ENCODE results near the gene AK5. TPM values are rescaled to one million over a fixed set of nuclear protein-coding genes. Genes with fewer than 3 reads are reported as not detected.

AK5 gene
- total and polyA plus RNA-seq, 2 donors (not counting 1 experiment from before 2014, with no cell fraction given), result 0.18 TPM; not detected in 1

GRCh38 chr1:77370161-77370560, 88.3 kb downstream of the AK5 start:
- H2AFZ ChIP-seq (ENCODE audit: insufficient read depth, low read depth, low read length, poor library complexity, severe bottlenecking), result no peak overlapping the region
- Mint-ChIP-seq H3K9me3 (ENCODE audit: insufficient read depth) (no peaks in the 10 kb centered on the region), H3K4me1 (no peaks in the 10 kb centered on the region), H3K27me3 (no peaks in the 10 kb centered on the region), H3K27ac (no peak overlapping the region), H3K4me3 (no peak overlapping the region)
- no peak for ATAC-seq (ENCODE audit: low read depth)
- H3K36me3 ChIP-seq (replicated peaks in 1 of 2; ENCODE audit: control extremely low read depth in 1 of 2, control insufficient read depth in 1 of 2, extremely low read depth in 1 of 2, insufficient read depth in 2 of 2, low read length in 1 of 2), result no peaks in the 10 kb centered on the region
- DNase-seq, result no peak
- intact Hi-C loops (cut with micrococcal nuclease), result no loop called here
- H3K79me2 ChIP-seq (ENCODE audit: control insufficient read depth, insufficient read depth, low read length), result no peaks in the 10 kb centered on the region
- H3K4me3 ChIP-seq (ENCODE audit: control extremely low read depth in 1 of 5, extremely low read depth in 1 of 5, insufficient read depth in 1 of 5, low read depth in 2 of 5, low read length in 4 of 5), result no peak overlapping the region
- no peaks in the 10 kb centered on the region for H4K20me1 ChIP-seq (ENCODE audit: control insufficient read depth, insufficient read depth, low read length, poor library complexity, severe bottlenecking)
- no peaks in the 10 kb centered on the region for H3K27me3 ChIP-seq (replicated peaks in 1 of 4; ENCODE audit: control extremely low read depth in 1 of 4, control insufficient read depth in 3 of 4, insufficient read depth in 4 of 4, low read length in 3 of 4)
- ChIA-PET CTCF (no interaction called here), POLR2A (no interaction called here)
- H3K9ac ChIP-seq (ENCODE audit: low read length), result no peak overlapping the region
- 61% methylated on average over 4 of the region's 4 CpGs for WGBS (ENCODE audit: insufficient coverage)
- H3K4me1 ChIP-seq (ENCODE audit: control insufficient read depth in 2 of 2, insufficient read depth in 2 of 2, low read length in 2 of 2), result no peaks in the 10 kb centered on the region
- no peak overlapping the region for H3K27ac ChIP-seq (ENCODE audit: low read length in 2 of 2)
- no peak for TF ChIP-seq CTCF (IDR thresholded peaks at IDR 0.05)
- no peak for TF ChIP-seq EZH2 (IDR thresholded peaks at IDR 0.05; ENCODE audit: borderline replicate concordance, insufficient read depth, low read depth, low read length, poor library complexity, severe bottlenecking)
- no peak overlapping the region for H3K4me2 ChIP-seq (replicated peaks; ENCODE audit: low read depth, low read length, poor library complexity, severe bottlenecking)
- H3K9me3 ChIP-seq (ENCODE audit: control extremely low read depth in 1 of 3, control insufficient read depth in 2 of 3, insufficient read depth in 1 of 3, low read length in 2 of 3), result no peaks in the 10 kb centered on the region

- no peaks in the 10 kb centered on the region for H3K9me3 Mint-ChIP-seq (ENCODE audit: insufficient read depth)
- H3K27me3 Mint-ChIP-seq, result no peaks in the 10 kb centered on the region
- ATAC-seq (ENCODE audit: low read depth), result no peak
- intact Hi-C loops (cut with micrococcal nuclease), result no loop called here
- no peak overlapping the region for H3K27ac Mint-ChIP-seq
- H3K4me1 ChIP-seq (ENCODE audit: control insufficient read depth in 2 of 2, insufficient read depth in 2 of 2, low read length in 2 of 2), result no peaks in the 10 kb centered on the region
- no peak overlapping the region for H3K27ac ChIP-seq (ENCODE audit: low read length in 2 of 2)
- H3K36me3 ChIP-seq (replicated peaks in 1 of 2; ENCODE audit: control extremely low read depth in 1 of 2, control insufficient read depth in 1 of 2, extremely low read depth in 1 of 2, insufficient read depth in 2 of 2, low read length in 1 of 2), result no peaks in the 10 kb centered on the region
- H3K4me1 Mint-ChIP-seq, result no peaks in the 10 kb centered on the region
- TF ChIP-seq CTCF (IDR thresholded peaks at IDR 0.05), result no peak
- no peak for TF ChIP-seq EZH2 (IDR thresholded peaks at IDR 0.05; ENCODE audit: borderline replicate concordance, insufficient read depth, low read depth, low read length, poor library complexity, severe bottlenecking)
- CTCF ChIA-PET, result no interaction called here
- no peak overlapping the region for H3K9ac ChIP-seq (ENCODE audit: low read length)
- 100% methylated on average over 1 of the region's 2 CpGs for WGBS (ENCODE audit: insufficient coverage)
- H2AFZ ChIP-seq (ENCODE audit: insufficient read depth, low read depth, low read length, poor library complexity, severe bottlenecking), result no peak overlapping the region
- H3K4me3 ChIP-seq (ENCODE audit: control extremely low read depth in 1 of 5, extremely low read depth in 1 of 5, insufficient read depth in 1 of 5, low read depth in 2 of 5, low read length in 4 of 5), result no peak overlapping the region
- no peak overlapping the region for H3K4me3 Mint-ChIP-seq
- H3K4me2 ChIP-seq (replicated peaks; ENCODE audit: low read depth, low read length, poor library complexity, severe bottlenecking), result no peak overlapping the region
- H3K9me3 ChIP-seq (ENCODE audit: control extremely low read depth in 1 of 3, control insufficient read depth in 2 of 3, insufficient read depth in 1 of 3, low read length in 2 of 3), result no peaks in the 10 kb centered on the region
- H4K20me1 ChIP-seq (ENCODE audit: control insufficient read depth, insufficient read depth, low read length, poor library complexity, severe bottlenecking), result no peaks in the 10 kb centered on the region
- no peaks in the 10 kb centered on the region for H3K79me2 ChIP-seq (ENCODE audit: control insufficient read depth, insufficient read depth, low read length)
- POLR2A ChIA-PET, result no interaction called here
- no peaks in the 10 kb centered on the region for H3K27me3 ChIP-seq (replicated peaks in 1 of 4; ENCODE audit: control extremely low read depth in 1 of 4, control insufficient read depth in 3 of 4, insufficient read depth in 4 of 4, low read length in 3 of 4)
- no peak for DNase-seq
Observed at GRCh38 chr1:77370583-77371306, 88.9 kb downstream of the AK5 start.

Measured in B cell (primary cell).